G401 (cell line): ENCODE data around the gene ITGB7. TPM values are rescaled to one million over a fixed set of nuclear protein-coding genes. Genes with fewer than 3 reads are reported as not detected.
"Not testable (repeated sequence)": the region's sequence is repeated elsewhere in the genome, so short reads cannot be mapped to it uniquely, and the experiment has no call there.

Experiments used
- DNase-seq: peaks from one replicate; pipeline ENCODE4 v3.0.0-alpha.2; 2015; ENCODE audit warnings: low spot score
- in situ Hi-C: cut with HindIII; loops from 2 replicates; pipeline ENCODE4 v1.10.0; 2016; ENCODE audit warnings: low sequenced_read_pairs, mixed read lengths
- total RNA-seq: library from RNA; depleted of rRNA; stranded (reverse); fragments of >200 nt; shearing (Covaris generic); gene quantifications from 2 replicates; pipeline ENCODE4 v1.2.3, GENCODE V29; 2014

ITGB7 gene
- total RNA-seq, 1 experiment from 2014 or later, result 0.41 TPM

DNA sequence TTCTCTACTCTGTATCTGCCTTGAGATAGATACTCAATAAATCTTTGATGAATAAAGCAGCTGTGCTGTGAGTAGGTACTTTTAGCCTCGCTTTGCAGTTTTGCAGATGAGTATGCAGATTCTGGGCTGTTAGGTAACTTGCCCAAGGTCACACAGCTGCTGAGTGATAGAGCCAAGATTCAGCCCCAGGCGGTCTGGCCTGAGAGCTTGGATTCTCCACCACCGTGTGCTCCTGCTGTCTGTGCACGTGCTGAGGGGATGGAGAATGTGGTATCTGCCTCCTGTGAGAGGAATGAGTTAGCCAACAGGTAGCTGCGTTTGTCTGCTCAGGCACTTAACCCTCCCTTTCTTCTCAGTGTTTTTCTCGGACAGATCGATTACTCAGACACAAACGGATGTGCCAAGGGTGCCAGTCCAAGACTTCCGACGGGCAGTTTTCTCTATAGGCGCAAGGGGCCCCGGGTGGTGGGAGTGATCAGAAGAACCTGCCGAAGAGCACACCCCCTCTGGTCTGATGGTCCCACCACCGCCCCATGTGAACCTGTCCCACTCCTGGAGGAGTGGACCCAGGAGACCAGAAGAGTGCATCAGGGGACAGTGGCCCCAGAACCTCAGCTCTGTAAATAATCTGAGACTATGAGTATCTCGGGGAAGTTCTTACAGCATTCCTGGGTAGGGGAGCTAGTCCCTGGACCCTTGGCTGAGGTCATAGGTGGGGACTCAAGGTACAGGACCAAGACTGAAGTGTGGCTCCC is 19.7 kb downstream of the ITGB7 start:
- DNase-seq, result no peak
- in situ Hi-C loops, result no loop called here

DNA sequence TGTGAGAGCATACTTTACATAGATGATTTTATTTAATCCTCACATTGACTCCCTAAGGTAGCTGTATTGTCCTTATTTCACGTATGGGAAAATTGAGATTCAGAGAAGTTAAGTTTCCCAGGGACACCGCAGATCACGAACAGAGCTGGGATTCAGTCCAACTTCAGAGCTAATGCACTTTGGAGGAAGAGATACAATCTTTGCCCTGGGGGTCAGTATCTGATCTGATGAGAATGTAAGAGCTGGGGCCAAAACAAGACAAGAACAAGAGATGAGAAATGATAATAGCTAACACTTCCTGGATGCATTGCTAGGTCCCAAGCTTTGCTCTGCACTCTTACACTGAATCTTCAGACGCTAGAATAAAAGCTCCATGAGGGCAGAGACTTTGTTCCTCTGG is 20.3 kb downstream of the ITGB7 start:
- DNase-seq, result no peak
- in situ Hi-C loops, result no loop called here

DNA sequence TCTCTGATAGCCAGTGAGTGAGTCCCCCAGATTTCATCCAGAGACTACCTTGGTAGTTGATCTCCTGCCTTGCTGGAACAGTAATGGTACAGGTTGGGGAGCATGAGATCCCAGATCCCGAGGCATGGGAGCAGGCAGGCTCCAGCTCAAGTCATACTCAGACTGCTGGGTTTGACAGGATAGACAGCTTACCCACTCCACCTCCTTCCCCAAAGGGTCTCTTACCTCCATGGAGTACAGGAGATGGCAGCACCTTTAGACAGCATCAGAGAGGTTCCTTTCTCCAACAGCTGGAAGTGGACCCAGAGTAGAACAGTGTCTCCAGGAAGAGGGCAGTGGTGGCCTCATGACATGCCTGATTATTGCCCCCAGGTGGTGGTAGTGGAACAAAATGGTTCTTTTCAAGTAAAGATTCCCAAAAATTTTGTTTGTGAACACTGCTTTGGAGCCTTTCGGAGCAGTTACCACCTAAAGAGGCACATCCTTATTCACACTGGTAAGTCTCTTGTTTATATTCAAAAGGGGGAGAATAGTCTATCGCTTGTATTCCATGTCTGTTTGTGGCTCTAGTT is 21.4 kb downstream of the ITGB7 start:
- in situ Hi-C loops, result no loop called here
- no peak for DNase-seq

DNA sequence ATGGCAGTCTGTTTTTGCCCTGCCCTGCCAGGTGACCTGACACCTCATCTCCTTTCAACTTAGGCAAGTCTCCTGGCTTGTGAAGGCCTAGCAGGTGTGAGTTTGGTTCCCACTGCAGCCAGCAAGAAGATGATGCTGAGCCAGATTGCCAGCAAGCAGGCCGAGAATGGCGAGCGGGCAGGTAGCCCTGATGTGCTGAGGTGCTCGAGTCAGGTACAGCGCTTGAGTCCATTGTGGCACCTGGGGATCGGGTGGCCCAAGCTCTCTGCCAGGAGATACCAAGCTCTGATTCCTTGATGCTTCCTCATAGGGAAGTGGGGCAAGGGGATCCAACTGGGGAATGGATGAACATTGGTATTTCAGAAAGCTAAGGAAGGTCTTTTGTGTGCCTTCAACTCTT is 22.2 kb downstream of the ITGB7 start:
- in situ Hi-C loops, result no loop called here
- no peak for DNase-seq

DNA sequence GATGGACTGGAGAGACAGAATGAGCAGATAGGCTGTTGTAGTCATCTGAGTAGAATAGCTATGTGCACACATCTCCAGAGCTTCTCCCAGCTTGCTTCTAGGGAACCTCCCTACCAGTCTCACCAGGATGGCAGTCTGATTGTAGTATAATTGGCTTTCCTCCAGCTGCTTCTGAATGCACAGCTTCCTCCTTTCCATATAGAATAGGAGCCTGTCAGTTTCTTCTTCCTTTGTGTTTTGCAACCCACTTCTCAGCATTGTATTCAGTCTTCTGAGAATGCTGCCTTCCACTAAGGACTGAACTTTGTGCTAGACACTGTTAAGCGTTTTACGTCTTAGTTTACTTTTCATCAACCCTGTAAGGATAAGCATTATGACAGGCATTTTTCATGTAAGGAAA is 24.1 kb downstream of the ITGB7 start:
- DNase-seq, result no peak
- in situ Hi-C loops, result no loop called here

DNA sequence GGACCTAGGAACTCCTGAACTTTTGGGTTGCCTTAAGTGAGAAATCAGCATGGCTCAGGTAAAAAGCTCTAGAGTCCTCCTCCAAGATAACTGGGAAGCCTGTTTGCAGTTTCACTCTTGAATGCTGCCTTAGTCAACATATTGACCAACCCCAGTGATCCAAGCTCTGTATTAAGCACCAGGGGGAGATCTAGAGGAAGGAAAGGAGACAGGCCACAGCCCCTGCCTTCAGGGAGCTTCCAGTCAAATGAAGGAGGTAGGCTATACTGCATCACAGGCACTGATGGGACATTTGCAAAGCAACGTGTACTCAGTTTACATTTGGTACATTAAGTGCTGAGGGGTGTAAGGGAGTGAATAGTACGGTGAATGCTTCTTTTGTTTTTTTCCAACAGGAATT is 25.1 kb downstream of the ITGB7 start:
- no peak for DNase-seq
- in situ Hi-C loops, result no loop called here

DNA sequence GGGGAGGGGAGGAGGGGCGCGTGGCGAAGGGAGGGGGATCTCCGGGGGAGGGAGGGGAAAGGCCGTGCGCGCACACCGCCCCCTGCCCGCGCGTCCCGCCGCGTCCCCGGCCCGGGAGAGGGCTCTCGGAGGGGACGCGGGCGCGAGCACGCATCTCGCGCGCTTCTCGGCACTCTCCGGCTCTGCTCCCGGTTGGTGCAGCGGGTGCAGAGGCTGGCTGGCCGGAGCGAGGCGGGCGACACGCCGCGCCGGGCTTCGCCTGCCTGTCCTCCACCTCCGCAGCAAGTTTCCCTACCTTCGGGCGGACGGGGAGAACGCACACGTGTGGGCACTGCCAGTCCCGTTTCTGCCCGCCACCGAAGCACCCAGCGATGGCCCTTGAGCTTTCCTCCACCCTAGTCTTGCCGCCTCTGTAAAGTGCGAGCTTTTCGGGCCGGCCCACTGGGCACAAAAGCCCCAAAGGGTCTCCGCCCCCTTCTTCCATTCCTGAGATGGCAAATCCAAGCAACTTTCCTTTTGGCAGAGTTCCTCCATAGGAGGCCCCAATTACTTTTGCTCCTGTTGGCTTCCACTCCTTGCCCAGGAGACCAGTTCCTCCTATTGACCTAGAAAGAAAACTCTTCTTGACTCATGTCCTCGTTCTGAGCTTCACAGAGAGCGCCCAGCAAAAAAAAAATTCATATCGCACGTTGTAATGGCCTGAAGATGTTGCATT is 26.0 kb downstream of the ITGB7 start:
- DNase-seq, result peak; percentile 80
- in situ Hi-C loops, result no loop called here

DNA sequence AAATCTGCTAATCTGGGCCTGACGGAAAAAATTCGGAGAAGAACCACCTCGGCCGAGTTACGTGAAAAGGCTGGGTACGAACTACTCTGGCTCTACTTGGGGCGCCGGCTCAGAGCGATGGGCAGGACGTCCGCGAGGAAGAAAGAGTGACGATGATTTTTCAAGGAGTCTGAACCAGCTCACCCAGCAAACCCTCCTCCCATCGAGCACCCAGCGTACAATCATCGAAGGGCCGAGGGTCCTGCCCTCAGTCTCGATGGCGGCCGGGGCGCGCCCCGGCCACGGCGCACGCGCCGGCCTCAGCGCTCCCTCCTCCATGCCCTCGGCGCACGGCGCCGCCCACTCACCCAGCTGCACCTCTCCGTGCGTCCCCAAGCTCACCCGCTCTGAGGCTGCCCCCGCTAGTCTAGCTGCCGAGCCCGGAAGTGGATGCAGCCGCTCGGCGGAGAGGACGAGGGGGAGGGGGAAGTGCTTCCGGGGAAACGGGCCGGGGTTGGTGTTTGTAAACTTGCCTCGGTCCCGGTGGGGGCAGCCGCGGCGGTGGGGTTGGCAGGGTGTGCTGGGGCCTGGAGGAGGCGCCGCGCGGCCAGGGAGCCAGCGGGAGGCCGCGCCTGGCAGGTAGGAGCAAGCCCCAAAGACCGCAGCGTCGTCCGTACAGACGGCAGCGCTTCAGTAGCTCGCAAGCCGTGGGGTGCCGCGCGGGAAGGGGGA is 26.7 kb downstream of the ITGB7 start, which contains the start of the genes CSAD and ZNF740:
CSAD (minus strand) TSS at position 706 of the 711 bp plus-strand sequence. CDS start 7,455 bp downstream, outside the sequence.
ZNF740 (plus strand) TSS at position 503 of the 711 bp plus-strand sequence. CDS start 1,262 bp downstream, outside the sequence.
- DNase-seq, result peak; percentile 97
- in situ Hi-C loops, result no loop called here

DNA sequence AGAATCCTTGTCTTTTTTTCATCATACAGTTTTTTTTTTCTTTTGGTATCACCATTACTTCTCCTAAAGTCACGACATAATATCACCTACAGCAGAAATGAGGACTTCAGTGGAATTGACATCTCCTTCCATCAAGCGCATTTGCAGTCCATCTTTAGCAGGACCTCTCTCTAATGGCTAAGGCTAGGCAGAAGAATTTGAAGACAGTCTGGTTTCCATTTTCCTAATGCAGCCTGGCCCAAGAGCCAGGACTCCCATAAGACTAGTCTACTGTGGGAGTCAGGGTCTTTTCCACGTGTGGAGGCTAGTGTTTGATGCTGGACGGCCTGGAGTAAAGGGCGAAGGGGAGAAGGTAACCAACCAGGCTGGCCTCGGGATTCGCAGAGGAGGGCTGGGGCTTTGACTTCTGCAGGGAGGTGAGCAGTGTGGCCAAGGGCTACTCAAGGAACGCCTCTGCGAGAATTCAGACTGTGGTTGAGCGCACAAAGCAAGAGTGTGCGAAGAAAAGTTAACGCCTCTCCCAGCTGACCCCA is 27.3 kb downstream of the ITGB7 start:
- in situ Hi-C loops, result no loop called here
- peak; percentile 62 for DNase-seq

DNA sequence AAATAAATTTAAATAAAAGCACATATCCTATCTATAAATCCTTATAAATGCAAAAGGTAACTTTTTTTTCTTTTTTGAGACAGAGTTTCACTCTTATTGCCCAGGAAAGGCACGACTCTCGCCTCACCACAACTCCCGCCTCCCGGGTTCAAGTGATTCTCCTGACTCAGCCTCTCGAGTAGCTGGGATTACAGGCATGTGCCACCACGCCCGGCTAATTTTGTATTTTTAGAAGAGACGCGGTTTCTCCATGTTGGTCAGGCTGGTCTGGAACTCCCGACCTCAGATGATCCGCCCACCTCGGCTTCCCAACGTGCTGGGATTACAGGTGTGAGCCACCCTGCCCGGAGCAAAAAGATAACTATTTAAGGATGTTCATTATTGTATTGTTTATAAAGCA is 28.2 kb downstream of the ITGB7 start:
- in situ Hi-C loops, DNase-seq: not testable (repeated sequence)

DNA sequence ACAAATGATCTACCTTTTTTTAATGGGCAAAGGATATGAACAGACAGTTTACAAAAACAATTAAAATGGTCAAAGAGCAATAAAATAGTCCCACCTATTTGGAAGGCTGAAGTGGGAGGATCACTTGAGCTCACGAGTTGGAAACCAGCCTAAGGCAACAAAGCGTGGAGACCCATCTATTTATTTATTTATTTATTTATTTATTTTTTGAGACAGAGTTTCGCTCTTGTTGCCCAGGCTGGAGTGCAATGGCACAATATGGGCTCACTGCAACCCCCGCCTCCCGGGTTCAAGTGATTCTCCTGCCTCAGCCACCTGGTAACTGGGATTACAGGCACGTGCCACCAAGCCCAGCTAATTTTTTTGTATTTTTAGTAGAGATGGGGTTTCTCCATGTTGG is 29.6 kb downstream of the ITGB7 start:
- in situ Hi-C loops, DNase-seq: not testable (repeated sequence)

DNA sequence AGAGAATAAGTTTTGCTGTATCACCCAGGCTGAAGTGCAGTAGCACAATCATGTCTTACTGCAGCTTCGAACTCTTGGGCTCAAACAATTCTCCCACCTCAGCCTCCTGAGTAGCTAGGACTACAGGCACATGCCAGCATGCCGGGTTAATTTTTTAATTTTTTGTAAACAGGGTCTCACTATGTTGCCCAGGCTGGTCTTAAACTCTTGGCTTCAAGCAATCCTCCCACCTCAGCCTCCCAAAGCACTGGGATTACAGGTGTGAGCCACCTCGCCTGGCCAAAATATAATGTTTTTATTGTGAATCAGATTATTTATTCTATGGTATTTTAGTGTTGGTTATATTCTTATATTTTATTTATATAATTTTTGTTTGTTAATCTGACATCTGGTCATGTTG is 30.3 kb downstream of the ITGB7 start:
- in situ Hi-C loops, result no loop called here
- DNase-seq, result no peak

DNA sequence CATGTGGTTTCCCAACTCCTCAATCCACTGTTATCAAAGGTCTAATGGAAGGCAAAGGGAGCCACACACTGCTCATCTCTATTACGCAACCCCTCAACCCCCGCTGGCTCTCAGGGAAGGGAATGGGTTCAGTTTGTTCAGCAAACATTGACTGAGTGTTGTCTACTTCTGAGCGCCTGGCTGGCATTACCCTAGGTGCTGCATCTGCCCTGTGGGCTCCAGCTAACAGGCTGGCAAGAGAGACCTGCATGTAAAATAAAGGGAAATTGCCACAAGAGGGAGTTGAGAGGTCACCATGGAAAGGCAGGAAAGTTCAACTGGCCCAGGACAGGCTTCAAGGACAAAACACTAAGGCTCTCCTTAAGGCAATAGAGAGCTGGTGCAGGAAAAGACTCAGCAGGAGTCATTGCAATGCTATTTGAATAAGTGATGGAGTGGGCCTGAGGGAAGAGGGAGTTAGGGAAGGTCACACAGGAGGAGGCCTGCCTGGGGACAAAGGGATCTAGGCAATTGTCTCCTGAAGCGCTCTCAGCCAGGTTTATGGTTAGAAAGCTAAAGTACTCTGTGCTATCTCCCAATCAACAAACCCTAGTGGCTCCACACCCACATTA is 32.1 kb downstream of the ITGB7 start:
- peak; percentile 19 for DNase-seq
- in situ Hi-C loops, result no loop called here

DNA sequence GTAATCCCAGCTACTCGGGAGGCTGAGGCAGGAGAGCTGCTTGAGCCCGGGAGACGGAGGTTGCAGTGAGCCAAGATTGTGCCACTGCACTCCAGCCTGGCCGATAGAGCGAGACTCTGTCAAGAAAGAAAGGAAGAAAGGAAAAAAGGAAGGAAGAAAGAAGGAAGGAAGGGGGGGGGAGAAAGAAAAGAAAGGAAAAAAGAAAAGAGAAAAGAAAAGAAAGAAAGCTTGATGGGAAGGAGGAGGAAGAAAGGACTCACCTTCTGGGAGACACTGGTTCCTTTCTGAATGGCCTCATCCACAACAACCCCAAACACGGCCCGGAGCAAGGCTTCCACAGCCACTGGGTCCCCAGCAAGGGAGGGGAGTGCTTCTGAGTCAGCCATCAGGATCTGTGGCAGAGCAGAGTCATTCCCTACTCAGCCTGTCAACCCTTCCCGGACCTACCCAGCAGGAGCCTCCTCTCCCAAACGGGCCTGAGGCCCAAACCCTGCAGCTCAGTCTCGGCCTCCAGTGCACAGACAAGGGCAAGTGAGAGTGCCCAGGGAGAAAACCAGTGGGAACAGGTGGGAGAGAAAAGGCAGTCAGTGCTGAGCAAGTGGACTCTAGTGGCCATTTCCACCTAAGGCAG is 33.9 kb downstream of the ITGB7 start:
- in situ Hi-C loops, result no loop called here
- DNase-seq, result no peak

DNA sequence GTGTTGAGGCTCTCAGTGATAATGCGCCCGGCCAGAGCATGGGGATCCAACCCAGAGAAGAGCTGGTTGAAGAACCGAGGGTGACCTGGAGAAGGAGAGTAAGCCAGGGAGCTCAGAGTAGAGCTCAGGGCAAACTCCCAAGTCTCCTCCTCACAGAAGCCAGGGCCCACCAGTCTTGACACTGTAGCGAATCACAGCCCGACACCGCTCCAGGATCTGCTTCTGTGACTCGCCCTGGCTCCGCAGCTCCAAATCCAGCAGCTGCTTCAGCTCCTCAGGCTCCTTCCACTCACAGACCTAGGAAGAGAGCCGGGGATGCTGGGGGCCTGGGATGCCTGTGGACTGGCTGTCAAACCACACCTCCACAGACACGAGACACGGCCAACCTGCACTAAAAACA is 34.7 kb downstream of the ITGB7 start:
- DNase-seq, result no peak

DNA sequence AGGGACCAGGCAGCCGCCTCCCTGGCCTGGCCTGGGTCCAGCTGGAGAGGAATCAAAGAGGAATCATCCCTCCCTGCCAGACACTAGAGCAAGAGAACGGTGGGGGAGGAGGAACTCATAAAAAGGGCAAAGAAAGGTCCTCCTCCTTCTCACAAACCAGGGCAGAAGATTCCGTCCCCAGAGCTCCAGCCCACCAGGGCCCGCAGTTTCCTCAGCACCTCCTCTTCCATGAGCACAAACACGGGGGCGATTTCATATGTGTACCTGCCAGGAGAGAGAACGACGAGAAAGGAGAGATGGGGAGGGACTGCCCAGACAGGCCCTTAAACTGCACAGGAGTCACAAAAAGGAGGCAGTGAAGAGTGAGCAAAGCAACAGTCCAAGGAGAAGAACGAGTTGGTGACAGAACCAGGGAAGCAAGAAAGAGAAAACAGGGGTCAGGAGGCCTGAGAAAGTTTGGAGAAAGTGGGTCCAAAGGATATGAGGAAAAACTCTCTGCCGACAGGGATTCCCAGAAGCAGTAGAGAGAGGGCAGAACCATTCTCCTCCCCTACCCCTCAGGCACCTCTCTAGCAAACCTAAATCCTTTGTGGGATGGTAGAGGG is 35.2 kb downstream of the ITGB7 start:
- in situ Hi-C loops, result no loop called here

More for the DNA sequence above, 34.7 kb downstream of the ITGB7 start:
- in situ Hi-C loops, result no loop called here

DNA sequence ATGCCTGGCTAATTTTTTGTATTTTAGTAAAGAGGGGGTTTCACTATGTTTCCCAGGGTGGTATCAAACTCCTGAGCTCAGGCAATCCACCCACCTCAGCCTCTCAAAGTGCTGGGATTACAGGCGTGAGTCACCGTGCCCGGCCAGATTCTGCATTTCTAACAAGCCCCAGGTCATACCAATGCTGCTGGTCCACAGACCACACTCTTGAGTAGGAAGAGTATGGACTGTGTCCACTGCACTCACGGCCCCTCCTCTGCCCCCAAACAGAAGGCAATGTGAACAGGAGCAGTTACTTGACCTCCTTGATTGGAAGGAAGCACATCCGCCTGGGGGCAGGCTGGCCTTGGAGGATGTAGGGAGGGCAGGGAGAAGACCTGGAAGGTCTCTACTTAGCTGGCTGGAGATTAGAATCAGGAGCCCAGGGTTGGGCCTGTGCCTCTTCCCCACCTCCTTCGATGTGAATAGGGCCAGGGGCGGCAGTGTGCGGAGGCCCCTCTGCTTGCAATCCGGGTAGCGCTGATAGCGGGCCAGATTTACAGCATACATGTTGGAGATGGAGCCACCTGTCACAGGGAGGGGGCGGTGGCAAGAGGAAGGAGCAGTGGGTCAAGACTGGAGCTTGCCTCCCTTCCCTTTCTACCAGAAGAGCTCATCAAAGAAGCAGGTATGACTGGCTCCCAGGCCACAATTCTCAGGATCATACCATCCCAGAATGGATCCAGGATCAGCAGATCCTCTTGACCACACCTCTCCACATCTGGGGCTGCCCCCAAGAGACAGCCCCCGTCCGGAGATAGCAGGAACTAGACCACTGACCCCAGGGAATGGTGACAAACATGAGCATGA is 36.0 kb downstream of the ITGB7 start:
- in situ Hi-C loops, result no loop called here
- no peak for DNase-seq

More for the DNA sequence above, 35.2 kb downstream of the ITGB7 start:
- DNase-seq, result no peak
